GM12878 (cell line): ENCODE data around the gene LHFPL4.

Experiments used
- CHD2 ChIP-seq: IDR thresholded peaks from 2 replicates; pipeline ENCODE4 v1.6.1; 2011; ENCODE audit warnings: low read depth, low read length, improper control_type of control experiment, borderline replicate concordance
- CTCF ChIP-seq, 3 experiments: IDR thresholded peaks in 2 of 3; conservative IDR thresholded peaks in 1 of 3; 2 replicates each; pipeline ENCODE4 v1.5.1; 2011; ENCODE audit warnings: low read depth in 3 of 3, low read length in 3 of 3, mild to moderate bottlenecking in 3 of 3, control low read depth in 2 of 3, moderate library complexity in 2 of 3, inconsistent platforms in 1 of 3, mixed read lengths in 1 of 3; ENCODE audit not compliant: control insufficient read depth in 2 of 3, insufficient read depth in 1 of 3; ENCODE audit errors: extremely low read depth in 1 of 3
- IKZF1 ChIP-seq: fragments of 450-650 bp; conservative IDR thresholded peaks from 2 replicates; pipeline ENCODE4 v1.6.1; 2017; ENCODE audit warnings: antibody characterized with exemption, mild to moderate bottlenecking
- MLLT1 ChIP-seq: fragments of 450-650 bp; IDR thresholded peaks from 2 replicates; pipeline ENCODE4 v1.6.1; 2016; ENCODE audit warnings: mild to moderate bottlenecking
- NFIC ChIP-seq: IDR thresholded peaks from 2 replicates; pipeline ENCODE4 v1.6.1; 2012; ENCODE audit warnings: low read depth, mild to moderate bottlenecking, inconsistent platforms, low read length, moderate library complexity
- NFYB ChIP-seq: IDR thresholded peaks from 2 replicates; pipeline ENCODE4 v1.6.1; 2011; ENCODE audit warnings: low read depth, mild to moderate bottlenecking, low read length, improper control_type of control experiment, moderate library complexity; ENCODE audit not compliant: insufficient read depth
- POLR2AphosphoS5 ChIP-seq: IDR thresholded peaks from 2 replicates; pipeline ENCODE4 v1.6.1; 2011; ENCODE audit warnings: mild to moderate bottlenecking, low read length, inconsistent platforms
- TAF1 ChIP-seq: IDR thresholded peaks from 2 replicates; pipeline ENCODE4 v1.6.1; 2011; ENCODE audit warnings: mild to moderate bottlenecking, low read depth, low read length, borderline replicate concordance
- TF ChIP-seq, protein P1 (sequence below): IDR thresholded peaks from 2 replicates; pipeline ENCODE4 v1.6.1; 2012; ENCODE audit warnings: mild to moderate bottlenecking, low read depth, low read length

DNA sequence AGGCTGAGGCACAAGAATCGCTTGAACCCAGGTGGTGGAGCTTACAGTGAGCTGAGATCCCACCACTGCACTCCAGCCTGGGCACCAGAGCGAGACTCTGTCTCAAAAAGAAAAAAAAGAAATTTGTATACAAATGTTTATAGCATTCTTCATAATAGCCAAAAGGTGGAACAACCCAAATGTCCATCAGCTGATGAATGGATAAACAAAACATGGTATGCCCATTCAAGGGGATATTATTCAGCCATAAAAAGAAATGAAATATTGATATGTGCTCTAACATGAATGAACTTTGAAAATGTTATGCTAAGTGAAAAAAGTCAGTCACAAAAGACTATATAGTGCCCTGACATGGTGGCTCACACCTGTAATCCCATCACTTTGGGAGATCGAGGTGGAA, 11.4 kb downstream of the LHFPL4 start:
- no peak for TF ChIP-seq NFYB
- TF ChIP-seq CTCF (IDR thresholded peaks at IDR 0.05 in 2 of 3, conservative IDR thresholded peaks at IDR 0.05 in 1 of 3; ENCODE audit: control insufficient read depth in 2 of 3, extremely low read depth in 1 of 3, insufficient read depth in 1 of 3, low read depth in 3 of 3, low read length in 3 of 3) = no peak
- no peak for TF ChIP-seq IKZF1
- TF ChIP-seq, protein P1, sequence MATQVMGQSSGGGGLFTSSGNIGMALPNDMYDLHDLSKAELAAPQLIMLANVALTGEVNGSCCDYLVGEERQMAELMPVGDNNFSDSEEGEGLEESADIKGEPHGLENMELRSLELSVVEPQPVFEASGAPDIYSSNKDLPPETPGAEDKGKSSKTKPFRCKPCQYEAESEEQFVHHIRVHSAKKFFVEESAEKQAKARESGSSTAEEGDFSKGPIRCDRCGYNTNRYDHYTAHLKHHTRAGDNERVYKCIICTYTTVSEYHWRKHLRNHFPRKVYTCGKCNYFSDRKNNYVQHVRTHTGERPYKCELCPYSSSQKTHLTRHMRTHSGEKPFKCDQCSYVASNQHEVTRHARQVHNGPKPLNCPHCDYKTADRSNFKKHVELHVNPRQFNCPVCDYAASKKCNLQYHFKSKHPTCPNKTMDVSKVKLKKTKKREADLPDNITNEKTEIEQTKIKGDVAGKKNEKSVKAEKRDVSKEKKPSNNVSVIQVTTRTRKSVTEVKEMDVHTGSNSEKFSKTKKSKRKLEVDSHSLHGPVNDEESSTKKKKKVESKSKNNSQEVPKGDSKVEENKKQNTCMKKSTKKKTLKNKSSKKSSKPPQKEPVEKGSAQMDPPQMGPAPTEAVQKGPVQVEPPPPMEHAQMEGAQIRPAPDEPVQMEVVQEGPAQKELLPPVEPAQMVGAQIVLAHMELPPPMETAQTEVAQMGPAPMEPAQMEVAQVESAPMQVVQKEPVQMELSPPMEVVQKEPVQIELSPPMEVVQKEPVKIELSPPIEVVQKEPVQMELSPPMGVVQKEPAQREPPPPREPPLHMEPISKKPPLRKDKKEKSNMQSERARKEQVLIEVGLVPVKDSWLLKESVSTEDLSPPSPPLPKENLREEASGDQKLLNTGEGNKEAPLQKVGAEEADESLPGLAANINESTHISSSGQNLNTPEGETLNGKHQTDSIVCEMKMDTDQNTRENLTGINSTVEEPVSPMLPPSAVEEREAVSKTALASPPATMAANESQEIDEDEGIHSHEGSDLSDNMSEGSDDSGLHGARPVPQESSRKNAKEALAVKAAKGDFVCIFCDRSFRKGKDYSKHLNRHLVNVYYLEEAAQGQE = no peak
- TF ChIP-seq MLLT1 = no peak
- no peak for TF ChIP-seq TAF1
- no peak for TF ChIP-seq NFIC
- TF ChIP-seq CHD2 = no peak
- TF ChIP-seq POLR2AphosphoS5 = no peak
